ENCODE data around the gene PRR7.

Gene PRR7

DNA sequence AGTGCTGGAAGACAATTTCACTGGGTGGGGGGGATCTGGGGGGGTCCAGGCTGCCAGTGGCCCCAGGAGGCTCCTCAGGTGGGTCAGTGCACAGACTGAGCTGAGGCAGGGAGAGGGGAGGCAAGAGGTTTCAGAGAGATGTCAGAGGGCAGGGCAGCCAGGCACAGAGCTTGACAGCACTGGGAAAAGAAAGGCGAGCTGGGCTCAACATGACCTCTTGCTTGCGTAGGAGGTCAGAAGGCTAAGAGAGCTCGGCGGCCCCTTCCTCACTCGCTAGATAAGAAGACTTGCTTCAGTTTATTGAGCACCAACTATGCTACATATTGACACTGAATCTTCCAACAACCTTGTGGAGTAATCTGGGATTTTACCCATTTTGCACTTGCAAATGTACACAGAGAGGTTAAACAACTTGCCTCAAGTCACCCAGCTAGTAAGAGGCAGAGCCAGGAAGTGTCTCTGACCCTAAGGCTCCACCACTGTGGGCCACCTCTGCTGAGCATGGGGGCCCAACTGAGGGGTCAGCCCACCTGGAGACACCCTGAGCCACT lies 47.3 kb downstream of the PRR7 start:
- no peaks in the 10 kb centered on the region for H3K27me3 ChIP-seq
- TF ChIP-seq, protein P1, sequence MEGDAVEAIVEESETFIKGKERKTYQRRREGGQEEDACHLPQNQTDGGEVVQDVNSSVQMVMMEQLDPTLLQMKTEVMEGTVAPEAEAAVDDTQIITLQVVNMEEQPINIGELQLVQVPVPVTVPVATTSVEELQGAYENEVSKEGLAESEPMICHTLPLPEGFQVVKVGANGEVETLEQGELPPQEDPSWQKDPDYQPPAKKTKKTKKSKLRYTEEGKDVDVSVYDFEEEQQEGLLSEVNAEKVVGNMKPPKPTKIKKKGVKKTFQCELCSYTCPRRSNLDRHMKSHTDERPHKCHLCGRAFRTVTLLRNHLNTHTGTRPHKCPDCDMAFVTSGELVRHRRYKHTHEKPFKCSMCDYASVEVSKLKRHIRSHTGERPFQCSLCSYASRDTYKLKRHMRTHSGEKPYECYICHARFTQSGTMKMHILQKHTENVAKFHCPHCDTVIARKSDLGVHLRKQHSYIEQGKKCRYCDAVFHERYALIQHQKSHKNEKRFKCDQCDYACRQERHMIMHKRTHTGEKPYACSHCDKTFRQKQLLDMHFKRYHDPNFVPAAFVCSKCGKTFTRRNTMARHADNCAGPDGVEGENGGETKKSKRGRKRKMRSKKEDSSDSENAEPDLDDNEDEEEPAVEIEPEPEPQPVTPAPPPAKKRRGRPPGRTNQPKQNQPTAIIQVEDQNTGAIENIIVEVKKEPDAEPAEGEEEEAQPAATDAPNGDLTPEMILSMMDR (IDR thresholded peaks at IDR 0.05; ENCODE audit: low read depth, low read length), result no peak
- H3K36me3 ChIP-seq, result peaks cover 17% of the 10 kb centered on the region
- no peak overlapping the region for H3K4me3 ChIP-seq (ENCODE audit: low read depth, low read length)
- H3K9me3 ChIP-seq, result no peaks in the 10 kb centered on the region
- no peak for DNase-seq
- peaks cover 37% of the 10 kb centered on the region for H3K4me1 ChIP-seq

DNA sequence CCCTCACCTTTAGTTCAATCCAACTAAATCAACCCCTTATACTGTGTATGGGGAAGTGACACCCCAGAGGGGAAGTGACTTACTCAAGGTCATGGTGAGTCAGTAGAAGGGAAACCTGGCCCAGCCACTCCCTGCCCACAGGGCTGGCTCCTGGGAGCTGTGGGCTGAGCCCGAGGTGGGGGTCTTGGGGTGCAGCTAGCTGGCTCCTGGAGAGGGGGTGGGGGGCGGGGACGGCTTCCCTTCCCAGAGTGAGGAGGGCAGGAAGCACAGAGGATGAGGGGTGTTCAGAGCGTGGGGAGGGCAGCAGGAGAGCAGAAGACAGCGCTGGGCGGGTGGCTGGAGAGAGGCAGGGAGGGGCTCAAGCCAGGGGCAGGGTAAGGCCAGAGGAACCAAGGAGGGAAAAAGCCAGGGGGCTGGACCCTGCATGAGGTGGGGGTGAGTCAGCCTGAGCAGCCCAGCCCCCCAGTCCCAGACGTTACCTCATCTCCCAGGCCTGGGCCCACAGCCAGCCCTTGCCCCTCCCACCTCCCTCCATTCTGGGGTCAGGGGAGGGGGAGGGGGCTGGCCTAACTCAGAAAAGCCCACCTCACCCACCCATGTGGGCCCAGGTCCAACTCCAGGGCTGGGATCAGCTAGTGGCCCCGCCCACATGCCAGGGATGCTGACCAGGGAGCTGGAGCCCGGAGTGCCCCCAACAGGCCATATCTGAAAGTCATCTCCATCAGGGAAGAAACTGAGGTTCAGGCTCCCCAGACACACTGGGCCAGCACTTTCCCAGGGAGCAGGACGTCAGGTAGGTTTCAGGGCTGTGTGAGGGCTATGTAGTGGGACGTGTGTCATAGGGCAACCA lies 48.0 kb downstream of the PRR7 start:
- no peak overlapping the region for H3K4me3 ChIP-seq (ENCODE audit: low read depth, low read length)
- peaks cover 16% of the 10 kb centered on the region for H3K36me3 ChIP-seq
- peak; percentile 69 for DNase-seq
- H3K4me1 ChIP-seq, result peaks cover 37% of the 10 kb centered on the region
- H3K27me3 ChIP-seq, result no peaks in the 10 kb centered on the region
- TF ChIP-seq, protein P1 (IDR thresholded peaks at IDR 0.05; ENCODE audit: low read depth, low read length), result peak; percentile 23; the same call in 1 of the 2 replicates
- no peaks in the 10 kb centered on the region for H3K9me3 ChIP-seq

DNA sequence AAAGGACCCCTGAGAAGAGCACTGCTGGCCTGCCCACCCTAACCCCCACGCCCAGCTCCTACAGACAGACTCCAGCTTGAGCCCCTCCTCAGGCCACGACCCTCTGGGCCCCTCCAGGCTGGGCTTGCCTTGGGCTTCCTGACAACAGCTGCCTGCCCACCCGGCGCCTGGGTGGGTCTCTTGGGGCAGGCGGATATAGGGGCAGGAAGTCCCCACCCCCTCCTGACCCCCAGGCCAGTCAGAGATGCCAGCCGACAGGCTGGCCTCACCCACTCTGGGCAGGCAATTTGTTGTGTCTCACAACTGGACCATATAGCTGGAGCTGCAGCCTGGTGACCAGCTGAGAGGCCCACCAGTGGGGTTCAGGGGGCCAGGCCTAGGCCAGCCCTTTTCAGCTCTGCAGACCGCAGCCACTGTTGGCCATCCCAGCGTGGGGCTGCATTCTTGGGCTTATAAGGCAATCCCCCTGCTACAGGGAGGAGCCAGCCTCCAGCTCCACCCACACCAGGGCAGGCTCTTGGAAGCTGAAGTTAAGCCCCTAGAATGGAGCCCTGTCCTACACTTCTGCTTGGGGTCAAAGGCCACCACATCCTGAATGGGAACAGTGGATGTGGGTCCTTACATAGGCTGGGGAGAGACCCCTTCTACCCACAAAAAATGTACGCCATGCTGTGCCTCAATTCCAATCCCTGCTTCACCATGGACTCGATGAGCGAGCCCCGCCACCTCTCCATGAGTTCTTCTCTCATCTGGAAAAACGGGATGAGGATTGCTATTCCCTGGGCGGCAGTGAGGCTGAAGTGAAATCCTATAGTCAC lies 48.8 kb downstream of the PRR7 start:
- peak; percentile 63 for DNase-seq
- Histone ChIP-seq H3K36me3 (peaks cover 16% of the 10 kb centered on the region), H3K4me1 (peaks cover 33% of the 10 kb centered on the region), H3K9me3 (no peaks in the 10 kb centered on the region), H3K4me3 (ENCODE audit: low read depth, low read length) (peak overlapping the region; percentile 75), H3K27me3 (no peaks in the 10 kb centered on the region)
- TF ChIP-seq, protein P1 (IDR thresholded peaks at IDR 0.05; ENCODE audit: low read depth, low read length), result no peak

DNA sequence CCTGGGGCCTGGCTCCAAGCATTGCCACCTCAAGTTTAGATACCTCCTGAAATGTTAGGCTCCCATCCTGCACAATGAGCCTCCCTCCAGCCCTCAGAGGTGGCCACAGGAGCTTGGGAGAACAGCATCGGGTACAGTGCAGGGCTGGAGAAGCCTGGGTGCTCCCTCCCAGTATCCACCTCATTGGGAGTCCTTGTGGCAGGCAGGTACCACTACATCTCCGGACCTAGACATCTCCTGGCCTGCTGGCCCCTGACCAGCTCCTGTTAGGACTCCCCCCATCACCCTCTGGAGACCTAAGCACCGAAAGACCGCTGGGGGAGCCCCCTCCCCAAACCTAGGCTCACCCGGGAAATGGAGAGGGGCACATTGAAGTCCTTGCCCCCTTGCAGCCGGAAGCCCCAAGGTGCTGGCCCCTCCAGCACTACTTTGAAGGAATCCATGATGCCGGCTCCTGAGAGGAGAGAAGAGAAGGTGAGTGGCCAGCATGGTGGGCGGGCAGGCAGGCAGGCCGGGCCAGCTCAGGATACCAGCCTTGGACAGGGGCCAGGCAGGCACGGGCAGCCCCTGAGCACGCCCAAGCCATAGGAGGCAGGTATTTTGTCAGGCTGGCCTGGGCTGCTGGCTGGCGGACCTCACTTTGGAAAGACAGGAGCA lies 49.6 kb downstream of the PRR7 start:
- H3K4me1 ChIP-seq, result peaks cover 39% of the 10 kb centered on the region

DNA sequence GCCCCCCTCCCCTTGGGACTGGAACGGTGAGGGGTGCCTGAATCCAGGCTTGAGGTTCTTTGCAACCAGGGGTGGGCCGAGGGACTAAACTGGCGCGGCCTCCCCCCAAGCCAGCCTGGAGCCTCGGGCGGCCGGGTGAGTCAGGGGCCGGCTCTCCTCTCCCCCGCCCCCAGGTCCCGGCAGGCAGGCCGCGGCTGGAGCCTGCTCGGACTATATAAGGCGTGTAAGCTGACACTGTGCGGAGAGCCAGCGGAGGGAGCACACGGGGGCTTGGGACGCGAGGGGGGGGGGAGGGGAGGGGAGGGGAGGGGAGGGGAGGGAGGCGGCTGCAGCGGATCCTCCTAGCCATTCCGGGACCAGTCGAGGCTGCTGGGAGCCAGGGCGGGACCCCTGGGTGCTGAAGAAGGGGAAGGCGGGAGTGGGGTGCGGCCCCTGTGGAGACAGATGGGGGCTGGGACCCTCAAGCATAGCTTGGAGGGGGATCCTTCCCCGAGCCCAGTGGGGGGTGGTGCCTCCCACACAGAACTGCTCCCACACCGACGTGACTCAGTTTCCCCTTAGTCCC lies 50.2 kb downstream of the PRR7 start:
- H3K4me1 ChIP-seq, result peaks cover 41% of the 10 kb centered on the region
- H3K9me3 ChIP-seq, result no peaks in the 10 kb centered on the region
- TF ChIP-seq, protein P1 (IDR thresholded peaks at IDR 0.05; ENCODE audit: low read depth, low read length), result no peak
- no peaks in the 10 kb centered on the region for H3K27me3 ChIP-seq
- peak overlapping the region; percentile 75 for H3K4me3 ChIP-seq (ENCODE audit: low read depth, low read length)
- peaks cover 7% of the 10 kb centered on the region for H3K36me3 ChIP-seq
- DNase-seq, result peak; percentile 91

More for the DNA sequence above, 49.6 kb downstream of the PRR7 start:
- no peaks in the 10 kb centered on the region for H3K9me3 ChIP-seq
- peak; percentile 53 for DNase-seq
- TF ChIP-seq, protein P1 (IDR thresholded peaks at IDR 0.05; ENCODE audit: low read depth, low read length), result peak; percentile 42
- H3K36me3 ChIP-seq, result peaks cover 11% of the 10 kb centered on the region
- no peaks in the 10 kb centered on the region for H3K27me3 ChIP-seq
- peak overlapping the region; percentile 75 for H3K4me3 ChIP-seq (ENCODE audit: low read depth, low read length)
